K562 (cell line): Measurements from ENCODE around the gene VWA1. TPM values are rescaled to one million over a fixed set of nuclear protein-coding genes. Genes with fewer than 3 reads are reported as not detected.
A peak's percentile ranks its signal among the peaks of the same experiment; 100 is the strongest.

Experiments
- ARID4B ChIP-seq: sonication (generic); formaldehyde crosslinking; IDR thresholded peaks from 2 replicates; pipeline ENCODE4 v1.8.0; 2022; ENCODE audit warnings: mild to moderate bottlenecking, missing genetic modification reagents
- CBFA2T3 ChIP-seq: fragments of 450-650 bp; IDR thresholded peaks from 2 replicates; pipeline ENCODE4 v1.6.1; 2017
- CREM ChIP-seq: IDR thresholded peaks from 2 replicates; pipeline ENCODE4 v1.6.1; 2014; ENCODE audit warnings: antibody characterized with exemption, low read depth
- DPF2 ChIP-seq: fragments of 450-650 bp; IDR thresholded peaks from 2 replicates; pipeline ENCODE4 v1.6.1; 2016
- FOXK2 ChIP-seq, 2 experiments: fragments of 450-650 bp; IDR thresholded peaks in 1 of 2; conservative IDR thresholded peaks in 1 of 2; 2 replicates each; pipeline ENCODE4 v1.6.1; 2016; ENCODE audit warnings: low read depth in 2 of 2, mild to moderate bottlenecking in 1 of 2
- MEIS2 ChIP-seq: fragments of 450-650 bp; IDR thresholded peaks from 2 replicates; pipeline ENCODE4 v1.6.1; 2014; ENCODE audit warnings: mild to moderate bottlenecking; ENCODE audit not compliant: partially characterized antibody
- PKNOX1 ChIP-seq: fragments of 450-650 bp; IDR thresholded peaks from 2 replicates; pipeline ENCODE4 v1.6.1; 2016
- RREB1 ChIP-seq: fragments of 250-450 bp; sonication (Bioruptor Pico); IDR thresholded peaks from 2 replicates; pipeline ENCODE4 v1.4.0; 2020
- SMAD4 ChIP-seq: fragments of 250-450 bp; sonication (Bioruptor Pico); conservative IDR thresholded peaks from 2 replicates; pipeline ENCODE4 v1.8.0; 2021; ENCODE audit warnings: inconsistent platforms, mild to moderate bottlenecking, moderate library complexity
- TBL1XR1 ChIP-seq, 2 experiments: IDR thresholded peaks; 2 replicates each; pipeline ENCODE4 v1.6.1; 2012; ENCODE audit warnings: improper control_type of control experiment in 2 of 2, low read length in 2 of 2, mild to moderate bottlenecking in 1 of 2
- ZFX ChIP-seq: sonication (generic); formaldehyde crosslinking; IDR thresholded peaks from 2 replicates; pipeline ENCODE4 v1.8.0; 2022; ENCODE audit warnings: mild to moderate bottlenecking, missing genetic modification reagents, moderate library complexity
- ZNF785 ChIP-seq: fragments of 250-450 bp; sonication (Bioruptor Pico); IDR thresholded peaks from 2 replicates; pipeline ENCODE4 v1.4.0; 2020; ENCODE audit warnings: mild to moderate bottlenecking
- polyA plus RNA-seq, 8 experiments: library from polyadenylated mRNA; depleted of rRNA in 4 of 8; stranded (reverse) in 5 of 8; unstranded in 3 of 8; fragments of >200 nt; fragmentation: Nextera tagmentation in 2 of 8; fragmentation: Illumina TruSeq in 1 of 8; extraction: Ambion mirVana in 2 of 8; extraction: Trizol in 1 of 8; gene quantifications; 2 replicates each; pipeline versions ENCODE4 v1.2.1 to v1.2.3, GENCODE V29; 2011 to 2014; ENCODE audit warnings: inconsistent platforms in 1 of 8, missing spikeins in 1 of 8
- total RNA-seq, 7 experiments: library from RNA; depleted of rRNA in 6 of 7; stranded (reverse); fragments of >200 nt in 6 of 7; fragmentation: Illumina TruSeq in 2 of 7; extraction: Trizol in 2 of 7; gene quantifications; 2 replicates each; pipeline versions ENCODE4 v1.2.1 to v1.2.3, GENCODE V29; 2011 to 2021; ENCODE audit warnings: low replicate concordance in 1 of 7

Gene VWA1
- total and polyA plus RNA-seq, 9 of the 15 experiments (the other 6 are each of a cell fraction or from before 2014, with no cell fraction given) = 0.01 to 6.4 (median 0.85) TPM

GRCh38 chr1:1397839-1398523, 37.5 kb upstream of the VWA1 start (continued):
- peak; percentile 38; the same call in 1 of the 2 replicates for TF ChIP-seq PKNOX1
- peak; percentile 66 for TF ChIP-seq CBFA2T3
- TF ChIP-seq RREB1 (CRISPR knock-in tag) = no peak
- no peak for TF ChIP-seq ZNF785 (CRISPR knock-in tag)
- peak; percentile 25 for TF ChIP-seq MEIS2
- TF ChIP-seq DPF2 = peak; percentile 55; the same call in 1 of the 2 replicates
- peak; percentile 51 to 66; a peak in 2 of 4 replicates for TF ChIP-seq FOXK2 (conservative IDR thresholded peaks at IDR 0.05 in 1 of 2, IDR thresholded peaks at IDR 0.05 in 1 of 2; ENCODE audit: low read depth in 2 of 2)
- 0 out of 2 replicates have a peak, but pooled peaks have one; percentile 35 for TF ChIP-seq SMAD4 (CRISPR knock-in tag)
- peak; percentile 94 for TF ChIP-seq ARID4B (CRISPR knock-in tag)
- TF ChIP-seq CREM = peak; percentile 93
- TF ChIP-seq ZFX (CRISPR knock-in tag) = 0 out of 2 replicates have a peak, but pooled peaks have one; percentile 26
- 0 out of 4 replicates have a peak, but pooled peaks of 1 of the 2 experiments have one; percentile 12 for TF ChIP-seq TBL1XR1 (IDR thresholded peaks at IDR 0.05; ENCODE audit: low read length in 2 of 2)
